GM18505 (cell line): ENCODE data around the gene SNX27.

Experiments
- ATAC-seq: cut with Tn5 transposase; IDR thresholded peaks from one replicate; pipeline ENCODE4 v1.9.1; 2021; ENCODE audit not compliant: unreplicated experiment
- POLR2A ChIP-seq: IDR thresholded peaks from 4 replicates; pipeline ENCODE4 v1.6.1; 2011; ENCODE audit warnings: borderline replicate concordance; ENCODE audit not compliant: insufficient read depth, insufficient read length; ENCODE audit errors: extremely low read depth

Gene SNX27

DNA sequence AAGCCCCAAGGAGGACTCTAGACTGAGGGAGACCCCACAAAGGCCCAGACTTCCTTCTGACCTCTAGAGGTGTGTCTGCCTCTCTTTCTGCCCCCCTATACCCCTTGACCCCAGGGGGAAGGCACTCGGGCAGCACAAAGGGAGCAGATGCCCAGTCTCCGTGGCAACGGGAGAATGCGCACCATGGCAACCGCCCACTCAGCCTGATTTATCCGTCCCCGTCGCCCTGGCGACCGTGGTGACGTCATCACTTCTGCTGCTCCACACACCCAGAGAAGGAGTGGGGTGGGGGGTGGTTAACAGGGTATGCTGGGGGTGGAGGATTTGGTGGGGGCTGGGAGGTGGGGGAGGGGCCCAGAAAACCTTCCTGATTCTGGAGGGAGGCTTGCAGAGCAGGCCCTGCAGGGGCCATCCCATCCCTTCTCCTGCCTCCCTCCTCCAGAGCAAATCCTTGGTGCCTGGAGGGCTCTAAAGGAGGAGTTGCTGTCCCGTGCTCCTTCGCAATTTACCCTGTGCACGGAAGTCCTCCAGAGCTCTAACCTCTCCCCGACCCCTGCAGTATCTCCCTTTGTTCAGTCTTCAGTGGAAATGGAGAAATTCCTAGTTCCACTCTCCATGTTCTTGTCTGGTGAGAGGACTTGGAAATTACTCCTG is 98.5 kb downstream of the SNX27 start:
- TF ChIP-seq POLR2A, result no peak

DNA sequence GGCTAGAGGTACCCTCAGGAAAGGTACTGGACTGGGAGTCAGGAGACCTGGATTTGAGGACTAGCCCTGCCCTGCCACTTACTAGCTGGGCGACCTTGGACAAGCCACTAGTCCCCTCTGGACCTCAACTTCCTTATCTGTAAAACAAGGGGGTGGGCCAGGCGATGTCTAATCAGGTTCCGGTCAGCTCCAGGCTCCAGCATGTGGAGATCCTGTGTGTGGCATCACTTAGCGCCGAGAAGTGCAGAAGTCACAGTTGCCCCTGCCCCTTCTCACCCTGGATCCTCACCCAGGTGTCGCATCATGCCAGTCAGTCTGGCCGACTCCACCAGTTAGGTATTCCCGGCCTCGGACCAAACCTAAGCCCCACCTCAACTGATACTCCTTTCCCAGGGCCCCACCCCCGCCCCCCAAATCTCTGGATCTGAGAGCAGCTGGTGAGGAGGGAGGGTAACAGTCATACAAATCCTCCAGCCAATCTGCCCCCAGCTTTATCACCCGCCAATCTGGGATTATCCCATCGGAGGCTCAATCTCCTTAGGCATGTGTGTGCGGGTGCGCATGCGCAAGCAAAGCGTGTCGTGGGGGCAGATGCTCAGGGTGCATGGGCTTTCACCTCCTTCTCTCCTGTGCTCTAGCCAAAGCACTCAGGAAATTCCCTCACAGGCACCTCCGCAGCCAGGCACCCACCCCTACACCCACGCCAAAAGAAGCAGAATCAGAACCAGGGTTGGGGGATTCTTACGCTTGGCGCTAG is 99.4 kb downstream of the SNX27 start:
- ATAC-seq, result no peak
- TF ChIP-seq POLR2A, result no peak

More for the DNA sequence above, 98.5 kb downstream of the SNX27 start:
- no peak for ATAC-seq

DNA sequence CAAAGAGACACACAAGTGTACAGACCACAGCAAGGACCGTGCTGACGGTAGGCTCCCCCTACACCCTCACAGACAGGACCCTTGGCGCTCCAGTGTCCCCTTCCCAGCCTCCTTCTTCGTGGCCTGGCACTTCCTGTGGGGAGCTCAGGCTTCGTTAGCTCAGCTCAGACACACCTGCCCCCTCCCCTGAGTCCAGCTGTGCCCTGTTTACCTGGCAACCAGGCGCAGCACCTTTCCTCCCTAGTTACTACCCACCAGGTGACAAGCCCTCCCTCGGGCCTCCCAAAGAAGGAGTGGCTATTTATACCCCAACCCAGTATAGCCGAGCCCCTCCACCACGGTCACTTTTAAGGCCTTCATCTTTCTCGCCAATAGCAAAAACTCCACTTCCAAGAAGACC is 100.1 kb downstream of the SNX27 start:
- ATAC-seq, result no peak
- no peak for TF ChIP-seq POLR2A

DNA sequence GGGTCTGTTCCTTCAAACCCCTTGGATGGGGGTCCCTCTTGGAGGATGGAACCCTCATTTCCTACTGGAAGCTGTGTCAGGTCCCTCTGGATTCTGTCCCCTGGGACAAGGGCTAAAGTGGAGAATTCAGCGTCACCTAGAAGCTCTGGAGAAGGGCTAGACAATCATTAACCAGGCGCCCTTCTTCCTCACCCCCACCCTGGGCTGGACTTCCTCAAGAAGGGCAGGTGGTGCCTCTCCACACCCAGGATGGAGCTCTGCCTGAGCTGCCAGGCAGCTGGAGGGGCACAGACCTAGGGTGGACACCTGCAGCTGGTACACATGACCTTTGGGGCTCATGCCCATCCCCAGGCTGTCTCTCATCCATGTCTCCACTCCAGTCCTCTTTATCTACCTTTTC is 101.2 kb downstream of the SNX27 start:
- TF ChIP-seq POLR2A, result no peak
- no peak for ATAC-seq

DNA sequence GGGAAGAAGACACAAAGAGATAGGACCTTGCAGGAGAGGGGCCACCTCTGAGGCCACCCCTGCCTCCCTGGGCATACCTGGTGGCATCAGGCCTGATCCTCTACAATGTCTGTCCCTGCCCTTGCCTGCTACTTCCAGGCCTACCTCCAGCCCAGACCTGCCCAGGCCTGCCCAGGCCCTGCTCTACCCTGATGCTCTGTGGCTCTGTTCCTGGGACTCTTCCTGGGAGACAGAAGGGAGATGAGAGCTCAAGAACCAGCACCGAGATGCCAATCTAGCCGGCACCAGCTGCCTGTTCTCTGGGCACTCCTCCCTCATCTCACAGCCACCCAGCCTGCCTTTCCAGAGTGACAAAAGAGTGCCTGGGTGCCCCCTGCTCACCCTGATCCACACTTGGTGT is 102.0 kb downstream of the SNX27 start:
- ATAC-seq, result no peak
- TF ChIP-seq POLR2A, result no peak

DNA sequence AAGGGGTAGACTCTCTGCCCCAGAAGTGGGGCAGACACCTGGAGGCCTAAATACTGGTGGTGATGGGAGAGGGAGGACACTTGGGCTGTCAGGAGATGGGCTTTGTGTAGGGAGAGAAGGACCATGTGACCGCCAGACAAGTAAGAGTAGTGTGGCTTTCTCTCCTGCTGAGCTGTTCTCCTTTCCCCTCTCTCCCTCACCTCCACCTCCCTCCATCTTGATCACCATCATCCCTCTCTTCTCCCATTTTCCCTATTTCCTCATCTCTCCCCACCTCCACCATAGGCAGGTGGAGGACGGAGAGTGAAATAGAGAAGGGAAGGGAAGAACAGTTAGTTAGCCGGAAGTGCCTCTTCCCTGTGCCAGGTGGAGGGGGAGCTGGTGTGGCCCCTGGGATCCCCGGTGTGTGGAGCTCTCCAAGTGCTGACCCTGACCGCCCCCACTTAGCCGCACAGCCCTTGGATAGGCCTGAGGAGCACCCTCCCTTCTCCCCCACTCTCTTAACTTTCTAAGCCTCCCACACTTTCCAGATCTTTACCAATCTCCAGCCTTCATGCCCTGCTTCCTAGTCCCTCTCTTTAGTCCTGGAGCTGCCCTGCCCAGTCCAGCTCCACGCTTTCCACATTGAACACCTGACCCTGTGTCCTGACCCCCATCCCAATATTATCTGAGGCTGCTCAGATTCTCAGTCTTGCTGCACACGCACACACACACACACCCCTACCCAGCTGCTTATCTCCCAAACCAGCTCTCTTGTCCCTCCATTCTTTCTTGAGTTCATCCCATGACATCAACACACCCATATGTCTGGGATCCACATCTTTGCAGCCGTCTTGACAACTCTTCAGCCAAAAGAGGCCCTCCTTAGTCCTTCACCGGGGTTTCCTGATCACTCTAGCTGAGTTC is 103.2 kb downstream of the SNX27 start:
- no peak for ATAC-seq
- TF ChIP-seq POLR2A, result no peak

DNA sequence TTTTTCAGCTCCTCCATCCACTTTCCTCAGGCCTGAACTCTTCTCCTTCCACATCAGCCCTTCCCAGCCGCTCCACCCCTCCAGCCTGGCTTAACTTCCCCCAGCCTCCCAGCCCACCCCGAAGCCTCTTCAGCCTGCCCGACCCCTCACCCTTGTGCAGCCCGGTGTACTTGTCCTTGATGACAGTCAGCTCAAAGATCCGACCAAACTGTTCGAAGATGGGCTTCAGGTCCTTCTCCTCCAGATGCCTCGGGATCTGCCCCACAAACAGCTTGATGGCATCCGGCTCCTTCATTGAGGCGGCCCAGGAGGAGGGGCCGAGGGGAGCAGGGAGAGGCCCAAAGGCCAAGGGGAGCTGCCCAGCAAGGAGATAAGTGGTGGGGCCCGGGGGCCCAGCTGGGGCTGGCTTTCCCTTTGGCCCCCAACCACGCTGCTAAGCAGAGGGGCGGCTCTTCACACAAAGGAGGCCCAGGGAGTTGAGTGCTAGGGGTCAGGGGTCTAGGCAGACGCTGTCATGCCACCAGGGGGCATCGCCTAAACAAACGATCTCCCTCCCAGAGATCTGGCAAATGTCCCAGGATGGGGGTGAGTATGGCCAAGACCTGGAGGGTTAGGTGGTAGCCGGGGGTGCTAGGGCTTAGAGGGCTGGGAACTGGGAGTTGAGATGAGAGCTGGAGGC is 104.0 kb downstream of the SNX27 start:
- ATAC-seq, result no peak
- no peak for TF ChIP-seq POLR2A

DNA sequence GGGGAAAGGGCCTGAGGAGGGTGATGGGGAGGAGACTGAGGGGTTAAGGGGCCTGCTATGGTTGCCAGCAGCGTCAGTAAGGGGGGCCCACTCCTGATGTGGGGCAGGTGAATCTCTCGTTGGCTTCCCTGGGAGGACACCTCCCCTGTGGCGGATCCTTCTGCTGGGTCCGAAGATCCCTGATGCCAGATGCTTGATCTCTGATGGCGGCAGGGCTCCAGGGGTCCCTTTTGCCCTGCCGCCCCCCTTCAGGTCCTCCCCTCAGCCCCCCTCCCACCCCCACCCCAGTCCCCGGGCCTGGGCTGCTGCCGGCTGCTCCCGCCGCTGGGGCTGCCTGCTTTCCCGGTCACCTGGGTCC is 104.5 kb downstream of the SNX27 start:
- no peak for ATAC-seq
- no peak for TF ChIP-seq POLR2A

DNA sequence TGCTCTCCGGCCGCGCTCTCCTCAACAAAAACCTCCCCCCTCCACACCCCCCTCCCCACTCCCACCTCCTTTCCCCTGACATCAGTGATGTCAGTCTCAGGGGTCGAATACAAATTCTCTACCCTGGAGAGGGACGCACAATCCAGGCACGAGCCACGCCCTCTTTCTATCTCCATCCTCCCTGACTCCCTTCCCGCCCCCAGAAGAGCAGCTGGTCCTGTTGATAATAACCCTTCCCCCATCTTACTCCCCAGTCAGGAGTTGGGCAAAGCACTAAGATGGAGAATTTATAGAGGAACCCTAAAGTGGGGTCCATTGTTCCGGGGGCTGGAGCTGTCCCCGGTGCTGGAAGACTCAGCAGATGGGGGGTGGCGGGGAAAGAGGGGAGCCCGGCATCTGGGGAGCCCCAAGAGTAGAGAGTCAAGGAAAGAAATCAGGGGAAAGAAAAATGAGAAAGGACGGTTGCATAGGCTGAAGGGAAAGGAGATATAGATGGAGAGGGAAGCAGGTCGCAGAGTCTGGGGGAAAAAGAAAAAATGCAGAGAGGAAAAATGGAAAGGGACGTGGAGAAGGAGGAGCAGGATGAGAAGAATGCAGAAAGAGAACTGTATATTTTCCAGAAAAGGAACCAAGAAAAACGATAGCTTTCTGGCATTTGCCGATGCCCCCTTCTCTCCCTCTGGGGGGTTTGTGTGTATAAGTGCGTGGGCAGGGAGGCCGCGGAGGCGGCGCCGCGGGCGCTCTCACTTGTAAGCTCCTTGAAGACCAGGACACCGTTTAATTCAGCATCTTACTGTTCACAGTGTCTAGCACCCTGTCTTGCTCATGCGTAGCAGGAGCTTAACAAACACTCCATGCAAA is 105.2 kb downstream of the SNX27 start, which contains the start of gene CELF3:
Gene CELF3, minus strand, starts transcription at position 33 of the 861 bp plus-strand sequence. CDS start 783 bp downstream, outside the sequence.
- no peak for TF ChIP-seq POLR2A
- no peak for ATAC-seq

DNA sequence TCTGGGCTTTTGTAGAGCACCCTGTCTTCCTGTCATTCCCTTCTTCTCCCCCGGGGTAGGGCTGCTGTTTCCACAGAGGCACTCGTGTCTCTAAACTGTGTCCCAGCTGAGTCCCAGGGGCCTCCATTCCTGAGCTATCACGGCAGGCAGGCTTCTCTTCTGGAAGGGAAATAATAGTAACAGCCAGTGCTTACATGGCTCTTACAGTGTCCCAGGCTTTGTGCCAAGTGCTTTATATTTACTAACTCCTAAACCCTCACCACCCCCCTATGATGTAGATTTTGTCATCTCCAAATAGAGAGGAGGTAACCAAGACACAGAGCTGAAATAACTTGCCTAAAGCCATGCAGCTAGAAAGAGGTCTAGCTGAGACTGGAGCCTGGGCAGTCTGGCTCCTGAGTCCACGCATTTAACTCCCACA is 106.2 kb downstream of the SNX27 start:
- no peak for ATAC-seq
- no peak for TF ChIP-seq POLR2A

DNA sequence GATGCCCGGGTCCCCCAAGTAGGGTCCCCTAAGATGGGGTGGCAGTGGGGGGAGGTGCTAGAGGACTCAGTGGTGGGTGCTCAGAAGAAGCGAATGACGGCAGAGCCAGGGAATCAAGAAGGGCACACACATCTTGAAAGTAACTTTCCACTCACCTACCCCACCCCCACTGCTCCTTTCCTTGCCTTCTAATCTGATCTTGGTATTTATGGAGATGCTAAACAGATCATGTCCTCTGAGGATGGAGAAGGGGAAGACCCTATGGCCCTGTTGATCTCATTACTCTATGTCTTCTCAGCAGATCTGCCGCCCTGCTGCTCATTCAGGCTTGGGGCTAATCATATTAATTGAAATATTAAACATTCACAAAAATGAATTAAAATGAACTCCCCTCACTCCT is 106.8 kb downstream of the SNX27 start:
- ATAC-seq, result no peak
- TF ChIP-seq POLR2A, result no peak

DNA sequence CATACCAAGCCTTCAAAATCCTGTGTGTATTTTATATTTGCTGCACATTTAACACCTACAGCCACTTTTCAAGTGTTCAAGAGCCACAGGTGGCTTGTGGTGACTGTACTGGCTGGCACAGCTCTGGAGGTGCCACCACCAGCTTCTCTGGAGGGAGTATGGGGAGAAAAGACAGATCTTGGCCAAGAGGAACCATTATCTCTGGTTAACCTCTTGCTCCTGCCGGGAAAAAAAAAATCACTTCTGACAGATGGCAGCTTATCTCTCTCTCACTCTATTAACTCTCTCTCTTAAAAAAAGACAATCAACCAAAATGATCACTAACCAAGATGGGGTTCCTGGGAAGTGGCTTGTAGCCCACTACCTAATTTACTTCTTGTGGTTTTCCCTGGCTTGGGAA is 108.3 kb downstream of the SNX27 start:
- no peak for TF ChIP-seq POLR2A
- ATAC-seq, result no peak
